Measurements from ENCODE around the gene SPAG16. TPM values are rescaled to one million over a fixed set of nuclear protein-coding genes. Genes with fewer than 3 reads are reported as not detected.

Gene SPAG16
- total RNA-seq, 1 experiment from 2014 or later, result 21.5 TPM

DNA sequence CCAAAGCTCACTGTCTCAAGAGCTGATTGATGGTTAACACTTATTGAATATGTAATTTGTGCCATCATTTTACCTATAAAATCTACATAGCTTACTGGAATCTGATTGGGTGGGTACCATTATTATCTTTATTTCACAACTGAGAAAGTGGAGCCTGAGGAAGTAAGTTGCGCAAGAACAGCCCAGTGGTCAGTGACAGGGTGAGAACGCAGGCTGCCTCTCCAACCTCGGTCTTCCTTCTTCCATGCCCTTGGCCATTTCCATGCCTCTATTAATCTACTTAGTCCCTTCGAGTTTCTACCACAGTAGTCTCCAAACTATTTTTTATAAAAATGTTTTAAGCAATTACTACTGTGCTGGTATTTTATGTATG is 735.7 kb downstream of the SPAG16 start:
- no peaks in the 10 kb centered on the region for H3K27me3 Mint-ChIP-seq (ENCODE audit: insufficient read depth, unreplicated experiment)
- Histone ChIP-seq H3K4me3 (ENCODE audit: low read depth, low read length) (no peak overlapping the region), H3K36me3 (ENCODE audit: control insufficient read depth, insufficient read depth, low read length) (no peaks in the 10 kb centered on the region), H3K27me3 (replicated peaks; ENCODE audit: control insufficient read depth, insufficient read depth, low read length) (no peaks in the 10 kb centered on the region), H3K4me1 (no peaks in the 10 kb centered on the region), H3K9me3 (no peaks in the 10 kb centered on the region; the same call in 1 of the 2 replicates)
- peaks cover 13% of the 10 kb centered on the region for H3K4me1 Mint-ChIP-seq (ENCODE audit: low read depth, unreplicated experiment)
- intact Hi-C loops (cut with micrococcal nuclease; ENCODE audit: unreplicated experiment), result no loop called here
- BruUV-seq (replicated peaks), result no TSS peak
- CTCF ChIA-PET, result no interaction called here
- no peak for DNase-seq
- no peaks in the 10 kb centered on the region for H3K36me3 Mint-ChIP-seq (ENCODE audit: insufficient read depth, unreplicated experiment)
- peaks cover 12% of the 10 kb centered on the region for H3K9me3 Mint-ChIP-seq (ENCODE audit: unreplicated experiment)
- POLR2A ChIA-PET, result no interaction called here
- TF ChIP-seq CTCF (IDR thresholded peaks at IDR 0.05; ENCODE audit: insufficient read depth in 1 of 2, low read depth in 1 of 2, low read length in 1 of 2, severe bottlenecking in 1 of 2, unreplicated experiment in 1 of 2), result no peak
- H3K27ac Mint-ChIP-seq (ENCODE audit: unreplicated experiment), result no peak overlapping the region
- H3K4me3 Mint-ChIP-seq (ENCODE audit: unreplicated experiment), result no peak overlapping the region

GRCh38 chr2:214029190-214029589 is 744.9 kb downstream of the SPAG16 start:
- POLR2A ChIA-PET, result no interaction called here
- H3K36me3 Mint-ChIP-seq (ENCODE audit: insufficient read depth, unreplicated experiment), result no peaks in the 10 kb centered on the region
- Histone ChIP-seq H3K9me3 (no peaks in the 10 kb centered on the region), H3K36me3 (ENCODE audit: control insufficient read depth, insufficient read depth, low read length) (no peaks in the 10 kb centered on the region), H3K4me1 (no peaks in the 10 kb centered on the region), H3K27me3 (replicated peaks; ENCODE audit: control insufficient read depth, insufficient read depth, low read length) (no peaks in the 10 kb centered on the region), H3K4me3 (ENCODE audit: low read depth, low read length) (no peak overlapping the region)
- no peak for TF ChIP-seq CTCF (IDR thresholded peaks at IDR 0.05; ENCODE audit: insufficient read depth in 1 of 2, low read depth in 1 of 2, low read length in 1 of 2, severe bottlenecking in 1 of 2, unreplicated experiment in 1 of 2)
- H3K4me1 Mint-ChIP-seq (ENCODE audit: low read depth, unreplicated experiment), result no peaks in the 10 kb centered on the region
- H3K27ac Mint-ChIP-seq (ENCODE audit: unreplicated experiment), result no peak overlapping the region
- CTCF ChIA-PET, result no interaction called here
- intact Hi-C loops (cut with micrococcal nuclease; ENCODE audit: unreplicated experiment), result no loop called here
- peaks cover 3% of the 10 kb centered on the region for H3K27me3 Mint-ChIP-seq (ENCODE audit: insufficient read depth, unreplicated experiment)
- no peak overlapping the region for H3K4me3 Mint-ChIP-seq (ENCODE audit: unreplicated experiment)
- DNase-seq, result no peak
- no TSS peak for BruUV-seq (replicated peaks)
- H3K9me3 Mint-ChIP-seq (ENCODE audit: unreplicated experiment), result no peaks in the 10 kb centered on the region

- Mint-ChIP-seq H3K27ac (ENCODE audit: unreplicated experiment) (no peak overlapping the region), H3K9me3 (ENCODE audit: unreplicated experiment) (no peaks in the 10 kb centered on the region), H3K4me1 (ENCODE audit: low read depth, unreplicated experiment) (no peaks in the 10 kb centered on the region), H3K27me3 (ENCODE audit: insufficient read depth, unreplicated experiment) (peaks cover 3% of the 10 kb centered on the region), H3K4me3 (ENCODE audit: unreplicated experiment) (no peak overlapping the region), H3K36me3 (ENCODE audit: insufficient read depth, unreplicated experiment) (no peaks in the 10 kb centered on the region)
- Histone ChIP-seq H3K4me3 (ENCODE audit: low read depth, low read length) (no peak overlapping the region), H3K9me3 (no peaks in the 10 kb centered on the region), H3K4me1 (no peaks in the 10 kb centered on the region), H3K27me3 (replicated peaks; ENCODE audit: control insufficient read depth, insufficient read depth, low read length) (no peaks in the 10 kb centered on the region), H3K36me3 (ENCODE audit: control insufficient read depth, insufficient read depth, low read length) (no peaks in the 10 kb centered on the region)
- ChIA-PET CTCF (no interaction called here), POLR2A (no interaction called here)
- intact Hi-C loops (cut with micrococcal nuclease; ENCODE audit: unreplicated experiment), result no loop called here
- DNase-seq, result no peak
- no peak for TF ChIP-seq CTCF (IDR thresholded peaks at IDR 0.05; ENCODE audit: insufficient read depth in 1 of 2, low read depth in 1 of 2, low read length in 1 of 2, severe bottlenecking in 1 of 2, unreplicated experiment in 1 of 2)
- BruUV-seq (replicated peaks), result no TSS peak
These were observed 747.3 kb downstream of the SPAG16 start for GRCh38 chr2:214031566-214031965.
